Measurements from ENCODE around the gene DAB1.

Gene DAB1

GRCh38 chr1:57082711-57083439, 341.0 kb downstream of the DAB1 start:
- Histone ChIP-seq H3K4me3 (ENCODE audit: low read length) (no peak overlapping the region), H3K36me3 (ENCODE audit: control insufficient read depth, low read depth, low read length) (no peaks in the 10 kb centered on the region), H3K4me1 (ENCODE audit: control insufficient read depth, low read depth, low read length) (no peaks in the 10 kb centered on the region), H3K27me3 (ENCODE audit: control insufficient read depth, insufficient read depth, low read length) (no peaks in the 10 kb centered on the region), H3K27ac (ENCODE audit: low read length) (no peak overlapping the region), H3K9ac (ENCODE audit: low read length) (no peak overlapping the region), H3K9me3 (ENCODE audit: control insufficient read depth, low read depth, low read length) (no peaks in the 10 kb centered on the region)

- H3K9me3 ChIP-seq (ENCODE audit: control insufficient read depth, low read depth, low read length) = no peaks in the 10 kb centered on the region
- H3K9ac ChIP-seq (ENCODE audit: low read length) = no peak overlapping the region
Measured at GRCh38 chr1:57079454-57080157, 344.3 kb downstream of the DAB1 start.

GRCh38 chr1:57072401-57073110, 351.3 kb downstream of the DAB1 start:
- Histone ChIP-seq H3K9me3 (ENCODE audit: control insufficient read depth, low read depth, low read length) (no peaks in the 10 kb centered on the region), H3K4me3 (ENCODE audit: low read length) (no peak overlapping the region), H3K36me3 (ENCODE audit: control insufficient read depth, low read depth, low read length) (no peaks in the 10 kb centered on the region), H3K27me3 (ENCODE audit: control insufficient read depth, insufficient read depth, low read length) (no peaks in the 10 kb centered on the region), H3K4me1 (ENCODE audit: control insufficient read depth, low read depth, low read length) (peaks cover 15% of the 10 kb centered on the region), H3K27ac (ENCODE audit: low read length) (no peak overlapping the region), H3K9ac (ENCODE audit: low read length) (no peak overlapping the region)

More at GRCh38 chr1:57079454-57080157, 344.3 kb downstream of the DAB1 start:
- no peaks in the 10 kb centered on the region for H3K27me3 ChIP-seq (ENCODE audit: control insufficient read depth, insufficient read depth, low read length)
- no peaks in the 10 kb centered on the region for H3K36me3 ChIP-seq (ENCODE audit: control insufficient read depth, low read depth, low read length)
- H3K4me3 ChIP-seq (ENCODE audit: low read length) = no peak overlapping the region
- no peaks in the 10 kb centered on the region for H3K4me1 ChIP-seq (ENCODE audit: control insufficient read depth, low read depth, low read length)
- H3K27ac ChIP-seq (ENCODE audit: low read length) = no peak overlapping the region

GRCh38 chr1:57067863-57068262, 356.0 kb downstream of the DAB1 start:
- H3K36me3 ChIP-seq (ENCODE audit: control insufficient read depth, low read depth, low read length) = no peaks in the 10 kb centered on the region
- H3K9ac ChIP-seq (ENCODE audit: low read length) = no peak overlapping the region
- no peak overlapping the region for H3K4me3 ChIP-seq (ENCODE audit: low read length)
- no peaks in the 10 kb centered on the region for H3K9me3 ChIP-seq (ENCODE audit: control insufficient read depth, low read depth, low read length)
- H3K4me1 ChIP-seq (ENCODE audit: control insufficient read depth, low read depth, low read length) = peaks cover 18% of the 10 kb centered on the region
- no peaks in the 10 kb centered on the region for H3K27me3 ChIP-seq (ENCODE audit: control insufficient read depth, insufficient read depth, low read length)
- H3K27ac ChIP-seq (ENCODE audit: low read length) = no peak overlapping the region

GRCh38 chr1:57066980-57067610, 356.8 kb downstream of the DAB1 start:
- no peaks in the 10 kb centered on the region for H3K9me3 ChIP-seq (ENCODE audit: control insufficient read depth, low read depth, low read length)
- H3K27ac ChIP-seq (ENCODE audit: low read length) = no peak overlapping the region
- no peaks in the 10 kb centered on the region for H3K27me3 ChIP-seq (ENCODE audit: control insufficient read depth, insufficient read depth, low read length)
- no peak overlapping the region for H3K9ac ChIP-seq (ENCODE audit: low read length)
- H3K4me3 ChIP-seq (ENCODE audit: low read length) = no peak overlapping the region
- no peaks in the 10 kb centered on the region for H3K36me3 ChIP-seq (ENCODE audit: control insufficient read depth, low read depth, low read length)
- H3K4me1 ChIP-seq (ENCODE audit: control insufficient read depth, low read depth, low read length) = peaks cover 13% of the 10 kb centered on the region

GRCh38 chr1:57065442-57065841, 358.4 kb downstream of the DAB1 start:
- Histone ChIP-seq H3K4me1 (ENCODE audit: control insufficient read depth, low read depth, low read length) (peaks cover 13% of the 10 kb centered on the region), H3K4me3 (ENCODE audit: low read length) (no peak overlapping the region), H3K27ac (ENCODE audit: low read length) (no peak overlapping the region), H3K9ac (ENCODE audit: low read length) (no peak overlapping the region), H3K36me3 (ENCODE audit: control insufficient read depth, low read depth, low read length) (no peaks in the 10 kb centered on the region), H3K9me3 (ENCODE audit: control insufficient read depth, low read depth, low read length) (no peaks in the 10 kb centered on the region), H3K27me3 (ENCODE audit: control insufficient read depth, insufficient read depth, low read length) (no peaks in the 10 kb centered on the region)

GRCh38 chr1:57064379-57065140, 359.3 kb downstream of the DAB1 start:
- Histone ChIP-seq H3K4me3 (ENCODE audit: low read length) (no peak overlapping the region), H3K9me3 (ENCODE audit: control insufficient read depth, low read depth, low read length) (no peaks in the 10 kb centered on the region), H3K9ac (ENCODE audit: low read length) (no peak overlapping the region), H3K27me3 (ENCODE audit: control insufficient read depth, insufficient read depth, low read length) (no peaks in the 10 kb centered on the region), H3K4me1 (ENCODE audit: control insufficient read depth, low read depth, low read length) (peaks cover 13% of the 10 kb centered on the region), H3K36me3 (ENCODE audit: control insufficient read depth, low read depth, low read length) (no peaks in the 10 kb centered on the region), H3K27ac (ENCODE audit: low read length) (no peak overlapping the region)

GRCh38 chr1:57063406-57064125, 360.3 kb downstream of the DAB1 start:
- Histone ChIP-seq H3K9ac (ENCODE audit: low read length) (no peak overlapping the region), H3K4me1 (ENCODE audit: control insufficient read depth, low read depth, low read length) (peaks cover 13% of the 10 kb centered on the region), H3K27ac (ENCODE audit: low read length) (no peak overlapping the region), H3K36me3 (ENCODE audit: control insufficient read depth, low read depth, low read length) (no peaks in the 10 kb centered on the region), H3K4me3 (ENCODE audit: low read length) (no peak overlapping the region), H3K27me3 (ENCODE audit: control insufficient read depth, insufficient read depth, low read length) (no peaks in the 10 kb centered on the region), H3K9me3 (ENCODE audit: control insufficient read depth, low read depth, low read length) (no peaks in the 10 kb centered on the region)

- no peak overlapping the region for H3K4me3 ChIP-seq (ENCODE audit: low read length)
- no peaks in the 10 kb centered on the region for H3K4me1 ChIP-seq (ENCODE audit: control insufficient read depth, low read depth, low read length)
- no peak overlapping the region for H3K27ac ChIP-seq (ENCODE audit: low read length)
- no peak overlapping the region for H3K9ac ChIP-seq (ENCODE audit: low read length)
- no peaks in the 10 kb centered on the region for H3K36me3 ChIP-seq (ENCODE audit: control insufficient read depth, low read depth, low read length)
- H3K9me3 ChIP-seq (ENCODE audit: control insufficient read depth, low read depth, low read length) = no peaks in the 10 kb centered on the region
- H3K27me3 ChIP-seq (ENCODE audit: control insufficient read depth, insufficient read depth, low read length) = no peaks in the 10 kb centered on the region
Measured at GRCh38 chr1:57061369-57061768, 362.5 kb downstream of the DAB1 start.

- no peak overlapping the region for H3K9ac ChIP-seq (ENCODE audit: low read length)
- no peak overlapping the region for H3K4me3 ChIP-seq (ENCODE audit: low read length)
- H3K27ac ChIP-seq (ENCODE audit: low read length) = no peak overlapping the region
- no peaks in the 10 kb centered on the region for H3K9me3 ChIP-seq (ENCODE audit: control insufficient read depth, low read depth, low read length)
- H3K36me3 ChIP-seq (ENCODE audit: control insufficient read depth, low read depth, low read length) = no peaks in the 10 kb centered on the region
- no peaks in the 10 kb centered on the region for H3K4me1 ChIP-seq (ENCODE audit: control insufficient read depth, low read depth, low read length)
- H3K27me3 ChIP-seq (ENCODE audit: control insufficient read depth, insufficient read depth, low read length) = no peaks in the 10 kb centered on the region
Measured at GRCh38 chr1:57060451-57060850, 363.4 kb downstream of the DAB1 start.
